Activated CD4-positive, alpha-beta T cell treated with anti-CD3 and anti-CD28 coated beads, Interleukin-2, amount 10 ng/mL, durations not matched to agents 24 days and 14 days (primary cell): ENCODE measurements around the gene ANGEL1. TPM values are rescaled to one million over a fixed set of nuclear protein-coding genes. Genes with fewer than 3 reads are reported as not detected.
A peak's percentile ranks its signal among the peaks of the same experiment; 100 is the strongest.

ENCODE experiments used
- DNase-seq: peaks from one replicate; pipeline ENCODE4 v3.0.0; 2022
- H3K27ac Mint-ChIP-seq: one replicate; pipeline ENCODE4 v1.8.0; 2022; ENCODE audit warnings: mild to moderate bottlenecking, mixed read lengths
- H3K27me3 Mint-ChIP-seq: one replicate; pipeline ENCODE4 v1.8.0; 2022; ENCODE audit warnings: mixed read lengths
- H3K36me3 Mint-ChIP-seq: one replicate; pipeline ENCODE4 v1.8.0; 2022; ENCODE audit warnings: low read depth, mild to moderate bottlenecking, mixed read lengths
- H3K4me1 Mint-ChIP-seq: one replicate; pipeline ENCODE4 v1.8.0; 2021; ENCODE audit warnings: mixed read lengths
- H3K4me3 Mint-ChIP-seq: one replicate; pipeline ENCODE4 v1.8.0; 2022; ENCODE audit warnings: mild to moderate bottlenecking, moderate library complexity, mixed read lengths
- H3K9me3 Mint-ChIP-seq: one replicate; pipeline ENCODE4 v1.8.0; 2021; ENCODE audit warnings: mixed read lengths
- intact Hi-C: fragments of 100-400 bp; cut with micrococcal nuclease; formaldehyde crosslinking; loops from one replicate; pipeline ENCODE4 v1.15.1; 2023
- total RNA-seq: library from RNA; stranded (reverse); gene quantifications from 2 replicates; pipeline ENCODE4 v1.2.3, GENCODE V29; 2022

The ANGEL1 gene
- total RNA-seq, 1 donor from 2014 or later: 16.4 TPM

DNA sequence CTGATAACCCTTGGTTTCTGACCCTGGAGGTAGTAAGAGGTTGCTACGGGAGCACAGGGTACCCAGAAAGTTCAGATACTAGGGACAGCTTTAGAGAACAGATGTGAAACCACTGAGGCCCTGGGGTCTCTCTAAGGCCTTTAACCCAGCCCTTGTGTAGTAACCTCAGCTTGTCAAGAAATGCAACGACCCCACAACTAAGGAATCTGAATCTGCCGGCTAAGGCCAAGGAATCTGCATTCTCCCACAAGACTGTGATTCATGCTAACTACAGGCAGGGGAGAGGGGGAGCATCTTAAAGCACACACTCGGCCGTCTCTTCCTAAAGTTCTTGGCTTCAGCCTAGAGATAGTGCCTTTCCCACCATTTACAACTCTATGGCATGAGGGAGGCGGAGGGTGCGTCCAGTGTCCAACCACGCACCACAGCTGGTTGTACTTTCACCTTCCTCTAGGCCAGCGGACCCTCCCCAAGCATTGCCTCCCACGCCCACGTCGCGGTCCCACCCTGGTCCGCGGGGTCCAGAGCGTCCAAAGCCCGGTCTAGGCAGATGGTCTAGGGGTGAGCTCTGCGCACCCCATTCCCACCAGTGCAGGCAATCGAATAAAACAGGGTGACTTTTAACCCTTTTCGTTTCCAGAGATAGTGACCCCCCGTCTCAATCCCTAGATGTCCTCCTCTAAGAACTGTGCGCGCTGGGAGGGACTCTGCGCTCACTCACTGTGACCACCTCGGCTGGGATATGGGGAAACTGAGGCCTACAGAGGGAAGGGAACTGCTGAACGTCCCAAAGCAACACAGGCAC lies 52.1 kb downstream of the ANGEL1 start:
- no peak overlapping the region for H3K27ac Mint-ChIP-seq

GRCh38 chr14:76759589-76759988 lies 53.1 kb downstream of the ANGEL1 start:
- peak; percentile 49 for DNase-seq
- H3K27me3 Mint-ChIP-seq: peaks cover 60% of the 10 kb centered on the region
- intact Hi-C loops: no loop called here
- H3K4me3 Mint-ChIP-seq: no peak overlapping the region
- H3K27ac Mint-ChIP-seq: no peak overlapping the region
- H3K36me3 Mint-ChIP-seq: no peaks in the 10 kb centered on the region
- H3K9me3 Mint-ChIP-seq: no peaks in the 10 kb centered on the region
- peaks cover 13% of the 10 kb centered on the region for H3K4me1 Mint-ChIP-seq

More for the DNA sequence above, 52.1 kb downstream of the ANGEL1 start:
- Mint-ChIP-seq H3K4me1 (peaks cover 13% of the 10 kb centered on the region), H3K27me3 (peaks cover 65% of the 10 kb centered on the region), H3K36me3 (no peaks in the 10 kb centered on the region), H3K9me3 (no peaks in the 10 kb centered on the region), H3K4me3 (peak overlapping the region; percentile 84)
- peak; percentile 54 for DNase-seq
- intact Hi-C loops: loop anchor here (2.0 to 5.0 kb wide), 2 partner anchors 24 to 48 kb away; no protein-coding TSS in a partner anchor

GRCh38 chr14:76756371-76756750 lies 56.3 kb downstream of the ANGEL1 start:
- Mint-ChIP-seq H3K4me1 (peaks cover 3% of the 10 kb centered on the region), H3K9me3 (no peaks in the 10 kb centered on the region), H3K4me3 (no peak overlapping the region), H3K27ac (no peak overlapping the region), H3K36me3 (no peaks in the 10 kb centered on the region), H3K27me3 (peaks cover 37% of the 10 kb centered on the region)
- no peak for DNase-seq
- intact Hi-C loops: no loop called here

DNA sequence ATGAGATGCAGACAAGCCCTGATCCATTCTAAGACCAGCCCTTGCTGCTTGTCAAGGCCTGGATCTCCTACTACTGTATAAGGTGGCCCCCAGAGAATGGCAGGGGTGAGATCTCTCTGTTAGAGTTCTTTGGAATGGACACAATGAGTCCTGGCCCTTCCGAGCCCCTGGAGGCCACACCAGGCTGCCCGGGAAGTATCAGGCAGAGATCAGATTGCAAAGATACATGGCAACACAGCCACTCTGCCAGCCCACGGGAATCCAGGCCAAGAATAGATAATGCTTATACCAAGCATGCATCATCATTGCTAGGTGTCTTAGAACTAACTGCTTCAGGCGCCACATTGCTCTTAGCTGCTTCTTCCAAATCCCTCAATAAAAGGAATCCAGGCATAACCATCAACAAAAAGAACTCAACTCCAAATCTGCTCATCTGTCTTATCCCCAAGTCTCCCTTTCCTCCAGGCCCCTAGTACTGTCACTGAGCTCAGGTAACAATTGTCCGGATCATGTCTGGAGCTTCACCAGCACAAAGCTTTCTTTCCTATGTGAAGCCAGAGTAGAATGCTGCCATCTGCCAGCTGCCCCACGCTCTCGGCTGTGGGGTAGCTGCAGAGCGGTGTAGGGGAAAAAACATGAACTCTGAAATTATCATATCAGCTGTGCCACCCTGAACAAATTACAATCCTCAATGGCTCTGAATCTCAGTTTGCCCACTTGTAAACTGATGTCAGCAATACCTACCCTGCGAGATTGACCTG lies 56.9 kb downstream of the ANGEL1 start:
- intact Hi-C loops: no loop called here
- Mint-ChIP-seq H3K9me3 (no peaks in the 10 kb centered on the region), H3K36me3 (no peaks in the 10 kb centered on the region), H3K4me3 (no peak overlapping the region), H3K27me3 (peaks cover 35% of the 10 kb centered on the region), H3K4me1 (peaks cover 2% of the 10 kb centered on the region), H3K27ac (no peak overlapping the region)
- peak; percentile 41 for DNase-seq

- peak; percentile 46 for DNase-seq
- H3K4me1 Mint-ChIP-seq: no peaks in the 10 kb centered on the region
- H3K36me3 Mint-ChIP-seq: no peaks in the 10 kb centered on the region
These were observed 58.1 kb downstream of the ANGEL1 start for GRCh38 chr14:76754586-76754985.

DNA sequence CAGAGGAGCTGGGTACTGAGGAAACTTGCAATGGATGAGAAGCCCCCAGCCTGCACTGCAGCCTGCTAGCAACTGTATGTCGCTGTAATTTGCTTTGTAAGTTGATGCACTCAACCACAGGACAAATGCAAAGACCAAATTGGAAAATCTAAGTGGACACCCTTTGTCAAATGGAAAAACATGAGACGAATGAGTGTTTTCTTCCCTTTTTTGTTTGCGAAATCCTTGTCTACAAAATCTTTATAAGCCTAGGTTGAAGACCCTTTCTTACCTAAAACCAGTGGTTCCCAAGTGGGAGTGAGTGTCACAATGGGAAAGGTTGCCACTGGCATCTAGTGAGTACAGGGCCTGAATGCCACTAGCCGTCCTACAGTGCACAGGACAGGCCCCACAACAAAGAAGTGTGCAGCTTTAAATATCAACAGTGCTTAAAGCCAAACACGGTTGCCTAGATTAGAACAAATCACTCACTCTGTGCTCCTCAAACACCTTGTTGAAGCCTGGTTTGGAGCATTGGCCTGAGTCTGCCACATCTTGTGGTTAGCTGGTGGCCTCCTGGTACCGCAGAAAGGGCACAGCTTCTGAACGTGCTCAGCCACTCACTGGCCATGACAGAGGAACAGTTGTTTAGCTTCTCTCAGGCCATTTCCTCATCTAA lies 59.0 kb downstream of the ANGEL1 start:
- Mint-ChIP-seq H3K27ac (no peak overlapping the region), H3K9me3 (no peaks in the 10 kb centered on the region), H3K27me3 (peaks cover 16% of the 10 kb centered on the region), H3K4me1 (no peaks in the 10 kb centered on the region), H3K4me3 (no peak overlapping the region), H3K36me3 (no peaks in the 10 kb centered on the region)
- DNase-seq: peak; percentile 46
- intact Hi-C loops: no loop called here

More at GRCh38 chr14:76754586-76754985, 58.1 kb downstream of the ANGEL1 start:
- Mint-ChIP-seq H3K4me3 (no peak overlapping the region), H3K27me3 (peaks cover 25% of the 10 kb centered on the region), H3K9me3 (no peaks in the 10 kb centered on the region), H3K27ac (no peak overlapping the region)
- intact Hi-C loops: no loop called here

DNA sequence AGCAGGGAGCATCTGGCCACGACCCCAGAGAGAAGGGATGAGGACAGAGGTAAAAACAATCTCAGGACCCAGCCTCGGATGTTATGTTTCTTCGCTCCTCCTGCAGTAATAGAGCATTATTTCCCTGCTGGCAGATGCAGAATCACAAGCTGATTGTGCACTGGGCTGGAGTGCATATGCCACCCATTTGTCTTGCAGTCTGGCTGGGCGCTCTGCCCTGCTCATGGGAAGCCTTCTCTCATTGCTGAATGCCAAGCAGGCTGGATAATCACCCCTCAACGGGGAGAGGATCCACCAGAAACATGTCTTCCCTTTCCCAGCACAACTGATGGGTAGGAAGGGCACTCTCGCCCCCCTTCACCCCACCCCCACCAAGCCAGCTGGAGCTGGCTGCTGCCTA lies 59.9 kb downstream of the ANGEL1 start:
- no peaks in the 10 kb centered on the region for H3K36me3 Mint-ChIP-seq
- peak; percentile 41 for DNase-seq
- no peaks in the 10 kb centered on the region for H3K9me3 Mint-ChIP-seq
- intact Hi-C loops: no loop called here
- no peak overlapping the region for H3K27ac Mint-ChIP-seq
- no peaks in the 10 kb centered on the region for H3K4me1 Mint-ChIP-seq
- no peak overlapping the region for H3K4me3 Mint-ChIP-seq
- peaks cover 11% of the 10 kb centered on the region for H3K27me3 Mint-ChIP-seq

GRCh38 chr14:76742966-76743365 lies 69.7 kb downstream of the ANGEL1 start:
- H3K4me3 Mint-ChIP-seq: no peak overlapping the region
- no peak overlapping the region for H3K27ac Mint-ChIP-seq
- intact Hi-C loops: no loop called here
- H3K4me1 Mint-ChIP-seq: no peaks in the 10 kb centered on the region
- DNase-seq: no peak
- peaks cover 1% of the 10 kb centered on the region for H3K36me3 Mint-ChIP-seq
- peaks cover 26% of the 10 kb centered on the region for H3K9me3 Mint-ChIP-seq
- H3K27me3 Mint-ChIP-seq: peaks cover 28% of the 10 kb centered on the region

DNA sequence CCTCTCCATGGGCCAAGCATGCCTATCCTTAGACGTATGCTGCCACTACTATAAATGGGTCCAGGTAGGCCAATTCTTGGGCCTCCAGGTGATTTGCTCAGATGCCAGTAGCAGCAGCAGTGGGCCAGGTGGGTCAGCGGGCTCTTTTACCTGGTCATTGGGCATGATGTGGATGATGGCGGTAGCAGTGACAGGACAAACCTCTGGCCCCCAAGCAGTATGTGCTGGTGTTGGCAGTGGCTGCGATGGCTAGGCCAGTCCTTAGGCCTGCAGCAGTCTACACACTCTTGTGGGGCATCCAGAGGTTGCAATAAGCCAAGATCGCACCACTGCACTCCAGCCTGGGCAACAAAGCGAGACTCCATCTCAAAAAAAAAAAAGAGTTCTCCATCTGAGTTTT lies 70.5 kb downstream of the ANGEL1 start:
- Mint-ChIP-seq H3K9me3 (peaks cover 26% of the 10 kb centered on the region), H3K4me1 (no peaks in the 10 kb centered on the region), H3K27me3 (peaks cover 30% of the 10 kb centered on the region), H3K36me3 (peaks cover 1% of the 10 kb centered on the region), H3K4me3 (no peak overlapping the region), H3K27ac (no peak overlapping the region)
- DNase-seq: no peak
- intact Hi-C loops: no loop called here

DNA sequence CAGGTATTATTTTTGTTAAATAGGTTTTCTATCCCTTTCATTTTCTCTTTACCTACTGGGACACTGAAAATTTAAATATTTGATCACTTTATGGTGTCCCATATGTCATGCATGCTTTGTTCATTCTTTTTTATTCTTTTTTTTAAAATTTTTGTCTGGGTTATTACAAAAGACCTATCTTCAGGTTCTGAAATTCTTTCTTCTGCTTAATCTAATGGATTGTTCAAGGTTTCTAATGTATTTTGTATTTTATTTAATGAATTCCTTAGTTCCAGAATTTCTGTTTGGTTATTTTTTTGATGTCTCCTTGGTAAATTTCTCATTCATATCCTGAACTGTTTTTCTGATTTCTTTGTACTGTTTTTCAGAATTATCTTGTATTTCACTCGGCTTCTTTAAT lies 71.6 kb downstream of the ANGEL1 start:
- intact Hi-C loops: no loop called here
- H3K27ac Mint-ChIP-seq: no peak overlapping the region
- no peaks in the 10 kb centered on the region for H3K4me1 Mint-ChIP-seq
- H3K27me3 Mint-ChIP-seq: peaks cover 28% of the 10 kb centered on the region
- H3K36me3 Mint-ChIP-seq: peaks cover 1% of the 10 kb centered on the region
- H3K4me3 Mint-ChIP-seq: no peak overlapping the region
- peaks cover 26% of the 10 kb centered on the region for H3K9me3 Mint-ChIP-seq
- DNase-seq: no peak

Other genes with a start within 250 kb of the ANGEL1 start
- gene VASH1, start 51.4 kb downstream of the ANGEL1 start, total RNA-seq: 5.8 and 6.9 TPM in 2 replicates
- not detected in 2 replicates for gene LRRC74A, start 13.5 kb upstream of the ANGEL1 start, total RNA-seq
- 32.8 and 34.8 TPM in 2 replicates for gene IRF2BPL, start 215.8 kb upstream of the ANGEL1 start, total RNA-seq